Ecto neural progenitor cell (in vitro differentiated cells): Measurements from ENCODE around the gene PCDHA4.
"Not testable (repeated sequence)": the region's sequence is repeated elsewhere in the genome, so short reads cannot be mapped to it uniquely, and the experiment has no call there.

Experiments used
- DNase-seq: peaks from one replicate; pipeline ENCODE4 v3.0.0-alpha.2; 2018; ENCODE audit warnings: low spot score

Gene PCDHA4

DNA sequence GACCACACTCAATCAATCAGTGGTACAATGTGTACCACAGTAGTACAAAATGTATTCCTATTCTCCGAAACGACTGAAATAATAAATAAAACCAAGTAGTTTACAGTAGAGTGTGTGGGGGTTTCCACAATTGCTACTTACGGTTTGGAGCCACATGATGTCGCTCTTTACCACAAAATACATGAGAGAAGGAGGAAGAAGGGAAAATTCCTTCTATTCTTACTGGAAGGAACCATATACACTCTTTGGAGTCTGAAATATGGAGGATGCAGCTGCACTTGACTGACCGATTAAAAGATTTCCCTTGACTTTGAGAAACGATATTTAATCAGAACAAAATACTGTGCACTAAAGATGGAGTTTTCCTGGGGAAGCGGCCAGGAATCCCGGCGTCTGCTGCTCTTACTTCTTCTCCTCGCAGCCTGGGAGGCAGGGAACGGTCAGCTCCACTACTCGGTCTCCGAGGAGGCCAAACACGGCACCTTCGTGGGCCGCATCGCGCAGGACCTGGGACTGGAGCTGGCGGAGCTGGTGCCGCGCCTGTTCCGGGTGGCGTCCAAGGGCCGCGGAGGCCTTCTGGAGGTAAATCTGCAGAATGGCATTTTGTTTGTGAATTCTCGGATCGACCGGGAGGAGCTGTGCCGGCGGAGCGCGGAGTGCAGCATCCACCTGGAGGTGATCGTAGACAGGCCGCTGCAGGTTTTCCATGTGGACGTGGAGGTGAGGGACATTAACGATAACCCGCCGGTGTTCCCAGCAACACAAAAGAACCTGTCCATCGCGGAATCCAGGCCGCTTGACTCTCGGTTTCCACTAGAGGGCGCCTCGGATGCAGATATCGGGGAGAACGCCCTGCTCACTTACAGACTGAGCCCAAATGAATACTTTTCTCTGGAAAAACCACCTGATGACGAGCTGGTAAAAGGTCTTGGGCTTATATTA lies at the start of gene PCDHA4:
TSS of gene PCDHA4 (plus strand) at position 235 of the 942 bp plus-strand sequence.
- DNase-seq = peak; percentile 81

DNA sequence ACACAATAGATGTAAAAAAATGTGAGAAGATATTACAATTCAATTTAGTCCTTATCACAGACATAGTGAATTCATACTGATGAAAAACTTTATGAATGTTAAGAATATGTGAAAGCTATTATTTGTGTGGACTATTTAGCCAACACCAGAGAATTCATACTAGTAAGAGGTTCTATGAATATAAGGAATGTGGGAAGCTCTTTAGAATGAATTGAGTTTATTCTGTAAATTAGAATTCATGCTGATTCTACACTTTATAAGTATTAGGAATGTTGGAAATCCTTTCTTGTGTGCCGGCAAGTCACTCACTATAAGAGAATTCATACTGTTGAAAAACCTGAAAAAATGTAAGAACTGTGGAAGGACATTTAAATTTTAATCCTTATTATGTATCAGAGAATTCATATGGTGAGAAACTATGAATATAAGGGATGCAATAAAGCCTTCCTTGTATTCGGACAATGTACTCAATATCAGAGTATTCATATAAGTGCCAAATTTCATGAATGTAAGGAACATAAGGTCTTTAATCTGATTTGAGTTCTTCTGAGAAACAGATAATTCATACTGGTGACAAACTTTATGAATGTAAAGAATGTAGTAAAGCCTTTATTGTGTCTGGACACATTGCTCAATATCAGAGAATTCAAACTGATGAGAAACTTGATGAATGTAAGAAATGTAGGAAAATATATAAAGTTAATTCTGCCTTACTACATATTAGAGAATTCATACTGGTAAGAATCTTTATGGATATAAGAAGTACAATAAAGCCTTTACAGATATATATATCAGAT lies 42.5 kb upstream of the PCDHA4 start:
- no peak for DNase-seq

- no peak for DNase-seq
Measured at GRCh38 chr5:140767444-140767843, 39.4 kb upstream of the PCDHA4 start.

DNA sequence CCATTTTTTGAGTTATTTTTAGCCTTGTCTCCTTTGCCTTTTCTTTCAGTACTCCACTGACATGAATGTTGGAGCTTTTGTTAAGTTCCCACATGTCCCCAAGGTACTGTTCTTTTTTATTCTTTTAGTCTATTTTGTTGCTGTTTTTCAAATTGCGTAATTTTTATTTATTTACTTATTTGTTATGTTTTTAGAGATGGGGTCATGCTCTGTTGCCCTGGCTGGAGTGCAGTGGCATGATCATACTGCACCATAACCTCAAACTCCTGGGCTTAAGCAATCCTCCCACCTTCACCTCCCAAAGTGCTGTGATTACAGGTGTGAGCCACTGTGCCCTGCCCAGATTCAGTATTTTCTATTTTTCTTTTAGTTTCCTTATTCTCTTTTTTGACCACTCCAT lies 26.4 kb upstream of the PCDHA4 start:
- DNase-seq = no peak

- no peak for DNase-seq
Measured at GRCh38 chr5:140785905-140786686, 20.8 kb upstream of the PCDHA4 start, which contains the start of gene PCDHA1. Gene PCDHA1 (plus strand): TSS chr5:140786140.

GRCh38 chr5:140787422-140787821 lies 19.4 kb upstream of the PCDHA4 start:
- DNase-seq = not testable (repeated sequence)

- not testable (repeated sequence) for DNase-seq
Measured at GRCh38 chr5:140787849-140788504, 18.9 kb upstream of the PCDHA4 start.

- DNase-seq = no peak
Measured at GRCh38 chr5:140791089-140791488, 15.8 kb upstream of the PCDHA4 start.

DNA sequence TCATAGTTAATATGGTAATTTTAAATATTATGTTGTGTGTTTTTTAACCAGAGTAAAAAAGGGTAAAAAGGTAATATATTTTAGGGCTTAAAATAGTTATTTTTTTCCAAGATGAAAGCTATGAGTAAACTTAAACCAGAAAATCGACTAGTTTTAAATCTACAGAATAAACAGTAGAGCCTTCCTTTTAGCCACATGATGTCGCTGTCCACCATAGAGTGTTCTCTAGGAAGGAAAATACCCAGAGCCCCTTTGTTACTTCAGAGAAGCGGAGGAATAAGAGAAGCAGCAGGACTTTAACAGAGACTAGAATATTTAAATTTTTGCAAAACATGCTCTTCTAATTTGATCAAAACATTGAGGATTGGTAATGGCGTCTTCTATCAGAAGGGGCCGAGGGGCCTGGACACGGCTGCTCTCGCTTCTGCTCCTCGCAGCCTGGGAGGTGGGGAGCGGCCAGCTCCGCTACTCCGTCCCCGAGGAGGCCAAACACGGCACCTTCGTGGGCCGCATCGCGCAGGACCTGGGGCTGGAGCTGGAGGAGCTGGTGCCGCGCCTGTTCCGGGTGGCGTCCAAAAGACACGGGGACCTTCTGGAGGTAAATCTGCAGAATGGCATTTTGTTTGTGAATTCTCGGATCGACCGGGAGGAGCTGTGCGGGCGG lies 12.1 kb upstream of the PCDHA4 start, which contains the start of gene PCDHA2:
TSS of gene PCDHA2 (plus strand) at position 258 of the 664 bp plus-strand sequence.
- DNase-seq = no peak

- DNase-seq = no peak
Measured at GRCh38 chr5:140795259-140795641, 11.6 kb upstream of the PCDHA4 start.

DNA sequence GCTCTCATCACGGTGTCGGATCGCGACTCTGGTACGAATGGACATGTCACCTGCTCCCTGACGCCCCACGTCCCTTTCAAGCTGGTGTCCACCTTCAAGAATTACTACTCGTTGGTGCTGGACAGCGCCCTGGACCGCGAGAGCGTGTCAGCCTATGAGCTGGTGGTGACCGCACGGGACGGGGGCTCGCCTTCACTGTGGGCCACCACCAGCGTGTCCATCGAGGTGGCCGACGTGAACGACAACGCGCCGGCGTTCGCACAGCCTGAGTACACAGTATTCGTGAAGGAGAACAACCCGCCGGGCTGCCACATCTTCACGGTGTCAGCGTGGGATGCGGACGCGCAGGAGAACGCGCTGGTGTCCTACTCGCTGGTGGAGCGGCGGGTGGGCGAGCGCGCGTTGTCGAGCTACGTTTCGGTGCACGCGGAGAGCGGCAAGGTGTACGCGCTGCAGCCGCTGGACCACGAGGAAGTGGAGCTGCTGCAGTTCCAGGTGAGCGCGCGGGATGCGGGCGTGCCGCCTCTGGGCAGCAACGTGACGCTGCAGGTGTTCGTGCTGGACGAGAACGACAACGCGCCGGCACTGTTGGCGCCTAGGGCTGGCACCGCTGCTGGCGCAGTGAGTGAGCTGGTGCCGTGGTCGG lies 10.7 kb upstream of the PCDHA4 start:
- not testable (repeated sequence) for DNase-seq

DNA sequence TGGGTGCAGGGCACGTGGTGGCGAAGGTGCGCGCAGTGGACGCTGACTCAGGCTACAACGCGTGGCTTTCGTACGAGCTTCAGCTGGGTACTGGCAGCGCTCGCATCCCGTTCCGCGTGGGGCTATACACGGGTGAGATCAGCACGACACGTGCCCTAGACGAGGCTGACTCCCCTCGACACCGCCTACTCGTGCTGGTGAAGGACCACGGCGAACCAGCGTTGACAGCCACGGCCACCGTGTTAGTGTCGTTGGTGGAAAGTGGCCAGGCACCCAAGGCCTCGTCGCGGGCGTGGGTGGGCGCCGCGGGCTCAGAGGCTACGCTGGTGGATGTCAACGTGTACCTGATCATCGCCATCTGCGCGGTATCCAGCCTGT lies 10.2 kb upstream of the PCDHA4 start:
- no peak for DNase-seq

DNA sequence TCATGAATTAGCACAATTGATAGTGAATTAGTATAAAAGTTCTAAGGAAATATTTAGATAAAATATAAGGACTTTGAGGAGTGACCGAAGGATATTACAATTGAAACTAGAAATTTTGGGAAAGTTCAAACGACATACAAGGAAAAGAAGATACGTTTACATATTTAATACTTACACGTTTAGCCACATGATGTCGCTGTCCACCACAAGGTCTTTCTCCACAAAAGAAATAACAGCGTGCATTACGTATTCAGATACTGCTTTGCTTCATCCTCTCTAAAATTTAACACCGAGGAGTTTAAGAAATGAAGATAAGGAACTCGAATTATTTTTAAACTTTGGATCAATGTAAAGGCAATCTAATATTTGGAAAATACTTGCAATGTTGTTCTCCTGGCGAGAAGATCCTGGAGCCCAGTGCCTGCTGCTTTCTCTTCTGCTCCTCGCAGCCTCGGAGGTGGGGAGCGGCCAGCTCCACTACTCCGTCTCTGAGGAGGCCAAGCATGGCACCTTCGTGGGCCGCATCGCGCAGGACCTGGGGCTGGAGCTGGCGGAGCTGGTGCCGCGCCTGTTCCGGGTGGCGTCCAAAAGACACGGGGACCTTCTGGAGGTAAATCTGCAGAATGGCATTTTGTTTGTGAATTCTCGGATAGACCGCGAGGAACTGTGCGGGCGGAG lies 5.9 kb upstream of the PCDHA4 start, which contains the start of gene PCDHA3:
TSS of gene PCDHA3 (plus strand) at position 242 of the 678 bp plus-strand sequence.
- DNase-seq = no peak

GRCh38 chr5:140801494-140801841 lies 5.4 kb upstream of the PCDHA4 start:
- DNase-seq = no peak

DNA sequence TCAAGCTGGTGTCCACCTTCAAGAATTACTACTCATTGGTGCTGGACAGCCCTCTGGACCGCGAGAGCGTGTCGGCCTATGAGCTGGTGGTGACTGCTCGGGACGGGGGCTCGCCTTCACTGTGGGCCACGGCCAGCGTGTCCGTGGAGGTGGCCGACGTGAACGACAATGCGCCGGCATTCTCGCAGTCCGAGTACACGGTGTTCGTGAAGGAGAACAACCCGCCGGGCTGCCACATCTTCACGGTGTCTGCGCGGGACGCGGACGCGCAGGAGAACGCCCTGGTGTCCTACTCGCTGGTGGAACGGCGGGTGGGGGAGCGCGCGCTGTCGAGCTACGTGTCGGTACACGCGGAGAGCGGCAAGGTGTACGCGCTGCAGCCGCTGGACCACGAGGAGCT lies 4.5 kb upstream of the PCDHA4 start:
- not testable (repeated sequence) for DNase-seq

GRCh38 chr5:140802781-140803271 lies 4.0 kb upstream of the PCDHA4 start:
- no peak for DNase-seq

DNA sequence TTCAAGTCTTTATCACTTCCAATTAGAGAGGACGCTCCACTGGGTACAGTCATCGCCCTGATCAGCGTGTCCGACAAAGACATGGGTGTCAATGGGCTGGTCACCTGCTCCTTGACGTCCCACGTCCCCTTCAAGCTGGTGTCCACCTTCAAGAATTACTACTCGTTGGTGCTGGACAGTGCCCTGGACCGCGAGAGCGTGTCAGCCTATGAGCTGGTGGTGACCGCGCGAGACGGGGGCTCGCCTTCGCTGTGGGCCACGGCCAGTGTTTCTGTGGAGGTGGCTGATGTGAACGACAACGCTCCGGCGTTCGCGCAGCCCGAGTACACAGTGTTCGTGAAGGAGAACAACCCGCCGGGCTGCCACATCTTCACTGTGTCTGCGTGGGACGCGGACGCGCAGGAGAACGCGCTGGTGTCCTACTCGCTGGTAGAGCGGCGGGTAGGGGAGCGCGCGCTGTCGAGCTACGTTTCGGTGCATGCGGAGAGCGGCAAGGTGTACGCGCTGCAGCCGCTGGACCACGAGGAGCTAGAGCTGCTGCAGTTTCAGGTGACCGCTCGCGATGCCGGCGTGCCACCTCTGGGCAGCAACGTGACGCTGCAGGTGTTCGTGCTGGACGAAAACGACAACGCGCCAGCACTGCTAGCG lies 1.5 kb downstream of the PCDHA4 start:
- not testable (repeated sequence) for DNase-seq

DNA sequence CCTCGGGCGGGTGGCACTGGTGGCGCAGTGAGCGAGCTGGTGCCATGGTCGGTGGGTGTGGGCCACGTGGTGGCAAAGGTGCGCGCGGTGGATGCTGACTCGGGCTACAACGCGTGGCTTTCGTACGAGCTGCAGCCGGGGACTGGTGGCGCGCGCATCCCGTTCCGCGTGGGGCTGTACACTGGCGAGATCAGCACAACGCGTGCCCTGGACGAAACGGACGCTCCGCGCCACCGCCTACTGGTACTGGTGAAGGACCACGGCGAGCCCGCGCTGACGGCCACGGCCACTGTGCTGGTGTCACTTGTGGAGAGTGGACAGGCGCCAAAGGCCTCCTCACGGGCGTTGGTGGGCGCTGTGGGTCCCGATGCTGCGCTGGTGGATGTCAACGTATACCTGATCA lies 2.0 kb downstream of the PCDHA4 start:
- DNase-seq = no peak
